HFF-Myc (cell line): Measurements from ENCODE around the gene HACE1.
A peak's percentile ranks its signal among the peaks of the same experiment; 100 is the strongest.

Experiments
- DNase-seq: peaks from one replicate; pipeline ENCODE4 v3.0.0-alpha.2; 2011; ENCODE audit warnings: low read depth; ENCODE audit errors: extremely low read depth
- H3K4me3 ChIP-seq: replicated peaks from 2 replicates; pipeline ENCODE4 v1.5.1; 2011; ENCODE audit warnings: low read depth, mild to moderate bottlenecking, control low read depth, low read length
- TF ChIP-seq, protein P1 (sequence below): IDR thresholded peaks from 2 replicates; pipeline ENCODE4 v1.5.1; 2012; ENCODE audit warnings: mild to moderate bottlenecking, low read depth, low read length, control low read depth; ENCODE audit errors: missing control alignments

HACE1 gene

GRCh38 chr6:104710543-104711335 is 149.0 kb downstream of the HACE1 start:
- no peak for DNase-seq
- TF ChIP-seq, protein P1, sequence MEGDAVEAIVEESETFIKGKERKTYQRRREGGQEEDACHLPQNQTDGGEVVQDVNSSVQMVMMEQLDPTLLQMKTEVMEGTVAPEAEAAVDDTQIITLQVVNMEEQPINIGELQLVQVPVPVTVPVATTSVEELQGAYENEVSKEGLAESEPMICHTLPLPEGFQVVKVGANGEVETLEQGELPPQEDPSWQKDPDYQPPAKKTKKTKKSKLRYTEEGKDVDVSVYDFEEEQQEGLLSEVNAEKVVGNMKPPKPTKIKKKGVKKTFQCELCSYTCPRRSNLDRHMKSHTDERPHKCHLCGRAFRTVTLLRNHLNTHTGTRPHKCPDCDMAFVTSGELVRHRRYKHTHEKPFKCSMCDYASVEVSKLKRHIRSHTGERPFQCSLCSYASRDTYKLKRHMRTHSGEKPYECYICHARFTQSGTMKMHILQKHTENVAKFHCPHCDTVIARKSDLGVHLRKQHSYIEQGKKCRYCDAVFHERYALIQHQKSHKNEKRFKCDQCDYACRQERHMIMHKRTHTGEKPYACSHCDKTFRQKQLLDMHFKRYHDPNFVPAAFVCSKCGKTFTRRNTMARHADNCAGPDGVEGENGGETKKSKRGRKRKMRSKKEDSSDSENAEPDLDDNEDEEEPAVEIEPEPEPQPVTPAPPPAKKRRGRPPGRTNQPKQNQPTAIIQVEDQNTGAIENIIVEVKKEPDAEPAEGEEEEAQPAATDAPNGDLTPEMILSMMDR: no peak
- no peak overlapping the region for H3K4me3 ChIP-seq

DNA sequence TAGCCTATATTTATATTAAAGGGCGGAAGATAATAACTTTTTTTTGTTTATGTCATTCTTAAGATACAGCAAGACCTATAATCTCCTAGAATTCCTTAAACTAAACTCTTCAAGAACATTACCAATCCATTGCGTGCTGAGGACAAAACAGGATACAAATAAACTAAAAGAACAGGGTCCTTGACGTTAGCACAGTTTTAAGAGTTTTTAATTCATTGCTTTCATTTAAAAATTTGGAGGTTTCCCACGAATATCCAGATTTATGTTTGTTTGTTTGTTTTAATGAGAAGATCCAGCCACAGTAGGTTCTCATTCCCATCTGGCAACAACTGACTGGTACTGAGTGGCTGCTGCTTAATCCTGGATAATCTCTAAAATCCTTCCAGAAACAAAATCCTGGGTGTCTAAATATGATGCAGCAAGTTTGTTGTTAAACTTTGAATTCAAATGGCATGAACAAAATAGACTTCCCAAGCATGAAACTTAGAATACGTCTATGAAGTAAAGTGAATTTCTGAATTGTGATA is 153.7 kb downstream of the HACE1 start:
- H3K4me3 ChIP-seq: no peak overlapping the region
- no peak for DNase-seq
- TF ChIP-seq, protein P1: no peak

DNA sequence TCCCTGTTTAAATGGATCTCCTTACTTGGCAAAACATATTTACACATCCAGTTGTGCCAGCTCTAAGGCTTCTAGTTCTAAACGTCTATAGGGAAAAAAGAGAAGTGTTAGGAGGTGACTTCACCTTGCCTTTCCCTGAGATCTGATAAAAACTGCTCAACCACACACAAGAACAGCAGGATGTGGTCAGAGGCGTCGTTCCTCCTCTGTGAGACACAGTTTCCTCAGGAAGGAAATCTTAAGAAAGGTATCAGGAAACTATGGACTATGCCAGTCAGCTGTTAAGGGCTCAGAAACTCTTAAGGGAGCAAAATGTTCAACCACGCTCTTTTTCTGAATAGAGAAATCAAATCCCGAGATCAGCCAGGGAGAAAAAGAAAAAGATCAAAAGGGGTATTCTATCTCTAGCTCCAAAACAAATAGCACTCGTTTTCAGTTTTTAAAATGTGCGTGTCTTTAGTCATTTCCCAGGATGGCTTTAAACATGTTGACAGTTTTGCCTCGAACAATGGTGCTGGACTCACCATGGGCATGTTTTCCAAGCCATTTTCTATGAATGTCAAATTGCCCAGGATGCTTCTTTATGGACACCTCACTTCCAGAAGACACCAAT is 154.5 kb downstream of the HACE1 start:
- TF ChIP-seq, protein P1: no peak
- H3K4me3 ChIP-seq: no peak overlapping the region
- DNase-seq: peak; percentile 17

GRCh38 chr6:104704191-104704590 is 155.5 kb downstream of the HACE1 start:
- TF ChIP-seq, protein P1: no peak
- DNase-seq: no peak
- no peak overlapping the region for H3K4me3 ChIP-seq

- no peak for DNase-seq
- H3K4me3 ChIP-seq: no peak overlapping the region
- TF ChIP-seq, protein P1: no peak
These were observed 157.4 kb downstream of the HACE1 start for GRCh38 chr6:104702126-104702841.

DNA sequence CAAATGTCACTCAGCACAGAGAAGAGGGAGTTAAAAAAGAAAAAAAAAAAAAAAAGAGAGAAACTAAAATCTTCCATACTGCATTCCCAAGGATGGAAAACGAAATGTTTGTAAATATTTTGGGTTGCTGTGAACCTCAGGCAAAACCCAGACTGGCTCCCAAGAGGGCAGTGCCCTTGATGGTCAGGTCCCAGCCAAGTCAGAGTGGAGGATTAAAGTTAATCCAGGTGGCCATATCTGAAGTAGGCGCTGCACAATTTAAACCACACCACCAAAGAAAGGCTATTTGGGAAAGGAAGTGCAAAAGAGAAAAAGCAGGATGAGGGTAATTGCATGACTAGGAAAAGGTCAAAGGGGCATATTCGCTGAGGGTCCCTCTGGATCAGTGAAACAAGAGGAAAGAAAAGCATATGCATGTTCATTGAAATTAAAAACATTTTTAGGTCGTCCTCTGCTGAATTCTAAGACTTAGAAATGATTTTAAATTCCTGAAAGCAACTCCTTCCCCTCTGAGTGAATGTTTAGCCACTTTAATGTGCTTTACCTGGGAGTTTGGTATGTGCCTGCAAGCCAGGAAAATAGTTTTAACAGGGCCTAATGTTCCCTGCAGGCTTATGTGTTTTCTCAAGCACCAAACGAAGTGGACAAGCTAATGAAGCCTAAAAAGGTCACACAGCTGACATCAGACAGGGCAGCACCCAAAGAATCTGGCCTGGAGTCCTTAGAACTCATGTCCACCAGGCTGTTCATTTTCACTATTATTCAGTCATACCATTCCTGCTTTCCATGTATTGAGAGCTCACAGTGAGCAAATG is 159.1 kb downstream of the HACE1 start:
- H3K4me3 ChIP-seq: no peak overlapping the region
- no peak for DNase-seq
- TF ChIP-seq, protein P1: no peak
